HUES6 (cell line): ENCODE data around the gene MICOS13.

Experiments used
- H3K27ac ChIP-seq: 2 replicates; pipeline ENCODE4 v1.7.0; 2013; ENCODE audit warnings: low read depth, mild to moderate bottlenecking, low read length, inconsistent platforms
- H3K27me3 ChIP-seq: 2 replicates; pipeline ENCODE4 v1.6.1; 2013; ENCODE audit warnings: low read length; ENCODE audit not compliant: control insufficient read depth, insufficient read depth
- H3K36me3 ChIP-seq: 2 replicates; pipeline ENCODE4 v1.6.1; 2013; ENCODE audit warnings: low read length; ENCODE audit not compliant: control insufficient read depth, insufficient read depth
- H3K4me1 ChIP-seq: 2 replicates; pipeline ENCODE4 v1.6.1; 2013; ENCODE audit warnings: low read length; ENCODE audit not compliant: control insufficient read depth, insufficient read depth
- H3K4me3 ChIP-seq: 2 replicates; pipeline ENCODE4 v1.5.1; 2013; ENCODE audit warnings: low read depth, low read length
- H3K9ac ChIP-seq: one replicate; pipeline ENCODE4 v1.6.1; 2013; ENCODE audit warnings: mild to moderate bottlenecking, low read length
- H3K9me3 ChIP-seq: 2 replicates; pipeline ENCODE4 v1.6.1; 2013; ENCODE audit warnings: low read depth, low read length; ENCODE audit not compliant: control insufficient read depth, insufficient read depth

The MICOS13 gene

GRCh38 chr19:5683177-5683886 lies 3.0 kb upstream of the MICOS13 start:
- H3K4me1 ChIP-seq: peaks cover 8% of the 10 kb centered on the region; the same call in 1 of the 2 replicates
- no peaks in the 10 kb centered on the region for H3K27me3 ChIP-seq
- no peak overlapping the region for H3K9ac ChIP-seq

GRCh38 chr19:5682107-5682482 lies 1.8 kb upstream of the MICOS13 start:
- H3K27ac ChIP-seq: no peak overlapping the region
- H3K27me3 ChIP-seq: no peaks in the 10 kb centered on the region
- H3K4me3 ChIP-seq: no peak overlapping the region
- peaks cover 8% of the 10 kb centered on the region; the same call in 1 of the 2 replicates for H3K4me1 ChIP-seq
- H3K9ac ChIP-seq: no peak overlapping the region
- H3K9me3 ChIP-seq: no peaks in the 10 kb centered on the region
- no peaks in the 10 kb centered on the region for H3K36me3 ChIP-seq

More at GRCh38 chr19:5683177-5683886, 3.0 kb upstream of the MICOS13 start:
- no peak overlapping the region for H3K4me3 ChIP-seq
- no peaks in the 10 kb centered on the region for H3K36me3 ChIP-seq
- H3K27ac ChIP-seq: no peak overlapping the region
- H3K9me3 ChIP-seq: no peaks in the 10 kb centered on the region

- H3K27ac ChIP-seq: no peak overlapping the region
- no peak overlapping the region for H3K9ac ChIP-seq
- no peaks in the 10 kb centered on the region for H3K27me3 ChIP-seq
- H3K4me1 ChIP-seq: peaks cover 8% of the 10 kb centered on the region; the same call in 1 of the 2 replicates
- H3K4me3 ChIP-seq: peak overlapping the region; percentile 80
- H3K9me3 ChIP-seq: no peaks in the 10 kb centered on the region
- no peaks in the 10 kb centered on the region for H3K36me3 ChIP-seq
Observed at GRCh38 chr19:5681391-5682106, 1.2 kb upstream of the MICOS13 start.

GRCh38 chr19:5680084-5680436 lies 256 bp downstream of the MICOS13 start:
- H3K4me1 ChIP-seq: peaks cover 8% of the 10 kb centered on the region; the same call in 1 of the 2 replicates
- peak overlapping the region; percentile 71 for H3K9ac ChIP-seq
- H3K36me3 ChIP-seq: no peaks in the 10 kb centered on the region
- peak overlapping the region; percentile 8; the same call in 1 of the 2 replicates for H3K27ac ChIP-seq
- H3K4me3 ChIP-seq: peak overlapping the region; percentile 80
- no peaks in the 10 kb centered on the region for H3K9me3 ChIP-seq
- H3K27me3 ChIP-seq: no peaks in the 10 kb centered on the region

GRCh38 chr19:5679289-5680083 lies 830 bp downstream of the MICOS13 start:
- Histone ChIP-seq H3K27me3 (no peaks in the 10 kb centered on the region), H3K27ac (no peak overlapping the region), H3K4me1 (peaks cover 8% of the 10 kb centered on the region; the same call in 1 of the 2 replicates), H3K36me3 (no peaks in the 10 kb centered on the region), H3K9me3 (no peaks in the 10 kb centered on the region), H3K9ac (peak overlapping the region; percentile 71), H3K4me3 (peak overlapping the region; percentile 80)

- no peak overlapping the region for H3K27ac ChIP-seq
- H3K9me3 ChIP-seq: no peaks in the 10 kb centered on the region
- H3K4me1 ChIP-seq: peaks cover 8% of the 10 kb centered on the region; the same call in 1 of the 2 replicates
- H3K27me3 ChIP-seq: no peaks in the 10 kb centered on the region
- H3K9ac ChIP-seq: no peak overlapping the region
- H3K4me3 ChIP-seq: no peak overlapping the region
- H3K36me3 ChIP-seq: peaks cover 3% of the 10 kb centered on the region; the same call in 1 of the 2 replicates
Observed at GRCh38 chr19:5678071-5678718, 2.1 kb downstream of the MICOS13 start.

- Histone ChIP-seq H3K9ac (no peak overlapping the region), H3K9me3 (no peaks in the 10 kb centered on the region), H3K4me1 (peaks cover 8% of the 10 kb centered on the region; the same call in 1 of the 2 replicates), H3K36me3 (peaks cover 8% of the 10 kb centered on the region; the same call in 1 of the 2 replicates), H3K27ac (no peak overlapping the region), H3K27me3 (no peaks in the 10 kb centered on the region), H3K4me3 (no peak overlapping the region)
Observed at GRCh38 chr19:5677580-5677979, 2.7 kb downstream of the MICOS13 start.

- no peak overlapping the region for H3K4me3 ChIP-seq
- H3K9me3 ChIP-seq: no peaks in the 10 kb centered on the region
- H3K9ac ChIP-seq: no peak overlapping the region
- H3K27ac ChIP-seq: no peak overlapping the region
- no peaks in the 10 kb centered on the region for H3K27me3 ChIP-seq
- H3K4me1 ChIP-seq: peaks cover 8% of the 10 kb centered on the region; the same call in 1 of the 2 replicates
- H3K36me3 ChIP-seq: peaks cover 8% of the 10 kb centered on the region; the same call in 1 of the 2 replicates
Observed at GRCh38 chr19:5677136-5677535, 3.2 kb downstream of the MICOS13 start.

- H3K36me3 ChIP-seq: peaks cover 12% of the 10 kb centered on the region; the same call in 1 of the 2 replicates
- no peak overlapping the region for H3K9ac ChIP-seq
- peaks cover 8% of the 10 kb centered on the region; the same call in 1 of the 2 replicates for H3K4me1 ChIP-seq
- no peak overlapping the region for H3K27ac ChIP-seq
- no peak overlapping the region for H3K4me3 ChIP-seq
- no peaks in the 10 kb centered on the region for H3K27me3 ChIP-seq
- H3K9me3 ChIP-seq: no peaks in the 10 kb centered on the region
Observed at GRCh38 chr19:5676772-5677105, 3.6 kb downstream of the MICOS13 start.

- Histone ChIP-seq H3K27ac (no peak overlapping the region), H3K9ac (no peak overlapping the region), H3K9me3 (no peaks in the 10 kb centered on the region), H3K4me1 (peaks cover 6% of the 10 kb centered on the region; the same call in 1 of the 2 replicates), H3K27me3 (no peaks in the 10 kb centered on the region), H3K4me3 (no peak overlapping the region), H3K36me3 (peaks cover 17% of the 10 kb centered on the region; the same call in 1 of the 2 replicates)
Observed at GRCh38 chr19:5676105-5676771, 4.1 kb downstream of the MICOS13 start.
